Measurements from ENCODE around the gene PRAF2. TPM values are rescaled to one million over a fixed set of nuclear protein-coding genes. Genes with fewer than 3 reads are reported as not detected.

Gene PRAF2
- total and polyA plus RNA-seq, 9 of the 15 experiments (the other 6 are each of a cell fraction or from before 2014, with no cell fraction given), result 0.24 to 5.7 (median 2.0) TPM

DNA sequence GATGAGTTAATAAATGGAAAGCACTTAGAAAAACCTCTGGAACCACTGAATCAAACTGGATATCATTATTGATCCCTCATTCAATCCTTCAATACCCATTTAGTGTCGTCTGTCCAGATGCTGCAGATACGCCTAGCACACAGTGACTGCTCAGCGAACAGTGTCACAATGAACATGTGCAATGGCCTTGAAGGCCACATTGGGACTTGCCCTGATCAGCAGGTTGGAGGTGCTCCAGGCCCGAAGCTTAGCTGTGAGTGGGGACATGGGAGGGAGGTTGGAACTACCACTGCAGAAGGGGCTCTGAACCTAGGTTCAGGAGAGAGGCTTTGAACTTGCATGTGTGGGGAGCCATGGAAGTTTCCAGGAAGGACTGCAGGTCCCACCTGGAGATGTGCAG is 32.5 kb upstream of the PRAF2 start:
- Histone ChIP-seq H2AFZ (ENCODE audit: low read depth, low read length) (no peak overlapping the region), H3K4me2 (ENCODE audit: insufficient read depth, low read length) (no peak overlapping the region), H3K36me3 (ENCODE audit: control insufficient read depth, insufficient read depth, low read length) (peaks cover 18% of the 10 kb centered on the region; the same call in 2 of the 3 replicates), H4K20me1 (replicated peaks; ENCODE audit: control insufficient read depth, insufficient read depth, low read length) (no peaks in the 10 kb centered on the region), H3K9me3 (replicated peaks; ENCODE audit: control insufficient read depth, insufficient read depth, low read depth, low read length) (no peaks in the 10 kb centered on the region), H3K79me2 (ENCODE audit: control insufficient read depth, insufficient read depth, low read length) (no peaks in the 10 kb centered on the region; the same call in 2 of the 3 replicates), H3K27me3 (ENCODE audit: control insufficient read depth in 2 of 2, insufficient read depth in 2 of 2, low read length in 2 of 2) (no peaks in the 10 kb centered on the region), H3K9me1 (ENCODE audit: control insufficient read depth, insufficient read depth, low read length) (no peaks in the 10 kb centered on the region), H3K27ac (ENCODE audit: extremely low read depth, low read depth, low read length) (no peak overlapping the region; the same call in 2 of the 3 replicates), H3K9ac (ENCODE audit: insufficient read depth in 1 of 2, low read depth in 2 of 2, low read length in 2 of 2) (no peak overlapping the region), H3K4me1 (replicated peaks in 1 of 2; ENCODE audit: control insufficient read depth in 2 of 2, insufficient read depth in 2 of 2, low read length in 2 of 2) (peaks cover 2 to 9% of the 10 kb centered on the region in 2 experiments; a peak in 4 of 5 replicates), H3K4me3 (no peak overlapping the region)
- FAIRE-seq (no peak), ATAC-seq (no peak), DNase-seq (ENCODE audit: extremely low read depth in 1 of 4, low spot score in 3 of 4) (no peak)
- POLR2A ChIA-PET, result no interaction called here
- in situ Hi-C loops (cut with MboI), result loop anchor here (10.0 kb wide), 1 partner anchor 131 kb away; the partner anchor contains the start of gene KCND1
- CTCF ChIA-PET (ENCODE audit: low intra/inter-chr PET ratio), result interaction anchor here (0.6 kb wide), 1 partner anchor 104 kb away, joined by 3 read pairs; the partner anchor contains the start of gene GRIPAP1
- intact Hi-C loops (cut with micrococcal nuclease), result no loop called here
- no peak for TF ChIP-seq MAFF (IDR thresholded peaks at IDR 0.05; ENCODE audit: low read length)
- TF ChIP-seq STAT5B (CRISPR knock-in tag; IDR thresholded peaks at IDR 0.05), result no peak
- WGBS (ENCODE audit: insufficient coverage, low coverage, missing lambda C conversion rate), result 100% methylated on average over 3 of the region's 4 CpGs
- BruUV-seq (replicated peaks), result no TSS peak

DNA sequence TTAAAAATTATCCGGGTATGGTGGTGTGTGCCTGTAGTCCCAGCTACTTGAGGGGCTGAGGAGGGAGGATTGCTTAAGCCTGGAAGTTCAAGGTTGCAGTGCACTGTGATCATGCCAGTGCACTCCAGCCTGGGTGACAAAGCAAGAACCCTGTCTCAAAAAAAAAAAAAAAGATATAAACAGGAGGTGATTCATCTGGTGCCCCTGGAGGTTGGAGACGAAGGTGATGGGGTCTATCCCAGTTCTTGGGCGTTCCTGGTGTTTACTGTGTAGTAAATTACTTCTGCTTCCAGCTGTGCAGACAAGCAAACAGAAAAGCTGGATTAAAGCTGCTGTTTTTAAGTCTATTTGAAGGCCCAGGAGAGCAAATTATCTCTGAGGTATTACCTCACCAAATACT is 29.8 kb upstream of the PRAF2 start:
- peaks cover 19% of the 10 kb centered on the region for H3K79me2 ChIP-seq (ENCODE audit: control insufficient read depth, insufficient read depth, low read length)

More for the DNA sequence above, 29.8 kb upstream of the PRAF2 start:
- H3K4me2 ChIP-seq (ENCODE audit: insufficient read depth, low read length), result no peak overlapping the region
- no TSS peak for BruUV-seq (replicated peaks)
- DNase-seq (ENCODE audit: extremely low read depth in 1 of 4, low spot score in 3 of 4) (no peak), FAIRE-seq (no peak), ATAC-seq (no peak)
- no peak overlapping the region for H3K27ac ChIP-seq (ENCODE audit: extremely low read depth, low read depth, low read length)
- no peaks in the 10 kb centered on the region for H3K9me1 ChIP-seq (ENCODE audit: control insufficient read depth, insufficient read depth, low read length)
- ChIA-PET POLR2A (interaction anchor here (0.8 to 0.9 kb wide), 2 partner anchors 9 to 15 kb away, joined by 3 to 5 read pairs; no protein-coding TSS in a partner anchor), CTCF (ENCODE audit: low intra/inter-chr PET ratio) (no interaction called here)
- peaks cover 9% of the 10 kb centered on the region; the same call in 2 of the 3 replicates for H3K36me3 ChIP-seq (ENCODE audit: control insufficient read depth, insufficient read depth, low read length)
- no peaks in the 10 kb centered on the region for H4K20me1 ChIP-seq (replicated peaks; ENCODE audit: control insufficient read depth, insufficient read depth, low read length)
- H3K9ac ChIP-seq (ENCODE audit: insufficient read depth in 1 of 2, low read depth in 2 of 2, low read length in 2 of 2), result no peak overlapping the region
- in situ Hi-C loops (cut with MboI) (loop anchor here (10.0 kb wide), 1 partner anchor 129 kb away; the partner anchor contains the start of gene KCND1), intact Hi-C loops (cut with micrococcal nuclease) (loop anchor here (5.0 kb wide), 2 partner anchors 61 to 206 kb away; partner anchors contain the start of genes PQBP1, TFE3 and TIMM17B)
- H3K4me1 ChIP-seq (replicated peaks in 1 of 2; ENCODE audit: control insufficient read depth in 2 of 2, insufficient read depth in 2 of 2, low read length in 2 of 2), result peaks cover 6 to 14% of the 10 kb centered on the region in 2 experiments; a peak in 4 of 5 replicates
- H2AFZ ChIP-seq (ENCODE audit: low read depth, low read length), result no peak overlapping the region
- no peaks in the 10 kb centered on the region for H3K9me3 ChIP-seq (replicated peaks; ENCODE audit: control insufficient read depth, insufficient read depth, low read depth, low read length)
- 37% methylated on average over 3 of the region's 3 CpGs for WGBS (ENCODE audit: insufficient coverage, low coverage, missing lambda C conversion rate)
- TF ChIP-seq ZNF384 (IDR thresholded peaks at IDR 0.05; ENCODE audit: low read depth, low read length) (0 out of 2 replicates have a peak, but pooled peaks have one; percentile 5), KLF13 (tag; IDR thresholded peaks at IDR 0.05; ENCODE audit: borderline replicate concordance, low read depth) (no peak), RCOR1 (IDR thresholded peaks at IDR 0.05; ENCODE audit: borderline replicate concordance in 1 of 2, low read depth in 2 of 2, low read length in 2 of 2) (no peak), NFE2 (IDR thresholded peaks at IDR 0.05; ENCODE audit: low read depth) (no peak), EWSR1 (IDR thresholded peaks at IDR 0.05; ENCODE audit: borderline replicate concordance, low read depth, partially characterized antibody) (no peak), EP300 (IDR thresholded peaks at IDR 0.05; ENCODE audit: low read length) (no peak)
- H3K4me3 ChIP-seq, result no peak overlapping the region
- no peaks in the 10 kb centered on the region for H3K27me3 ChIP-seq (ENCODE audit: control insufficient read depth in 2 of 2, insufficient read depth in 2 of 2, low read length in 2 of 2)
